Measurements from ENCODE around the gene PARL. TPM values are rescaled to one million over a fixed set of nuclear protein-coding genes. Genes with fewer than 3 reads are reported as not detected.

Gene PARL
- total and polyA plus RNA-seq, 12 donors, result 45.8 to 113 (median 60.7) TPM

DNA sequence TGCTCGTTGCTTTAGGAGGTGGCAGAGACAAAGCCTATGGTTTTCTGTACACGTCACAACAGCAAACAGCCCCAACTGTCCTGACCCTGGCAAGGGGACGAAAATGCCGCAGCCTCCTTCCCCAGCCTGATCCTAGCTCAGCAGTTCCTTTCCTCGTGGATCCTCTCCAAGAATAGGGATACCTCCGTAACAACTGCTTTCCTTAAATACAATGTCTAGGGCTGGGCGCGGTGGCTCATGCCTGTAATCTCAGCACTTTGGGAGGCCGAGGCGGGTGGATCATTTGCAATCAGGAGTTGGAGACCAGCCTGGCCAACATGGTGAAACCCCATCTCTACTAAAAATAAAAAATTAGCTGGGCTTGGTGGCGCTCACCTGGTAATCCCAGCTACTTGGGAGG is 76.3 kb downstream of the PARL start:
- H3K27me3 ChIP-seq, result no peaks in the 10 kb centered on the region
- intact Hi-C loops (cut with DNase I), result no loop called here
- ATAC-seq (no peak), DNase-seq (no peak)
- H3K27ac ChIP-seq, result no peak overlapping the region
- no peaks in the 10 kb centered on the region for H3K4me1 ChIP-seq
- TF ChIP-seq CTCF (IDR thresholded peaks at IDR 0.05), result no peak
- peaks cover 0 to 100% (median 68%) of the 10 kb centered on the region in 9 donors for H3K36me3 ChIP-seq
- H3K9me3 ChIP-seq, result no peaks in the 10 kb centered on the region
- WGBS, 2 donors, result 94 to 95% methylated on average over 11 of the region's 11 CpGs
- no peak overlapping the region for H3K4me3 ChIP-seq

DNA sequence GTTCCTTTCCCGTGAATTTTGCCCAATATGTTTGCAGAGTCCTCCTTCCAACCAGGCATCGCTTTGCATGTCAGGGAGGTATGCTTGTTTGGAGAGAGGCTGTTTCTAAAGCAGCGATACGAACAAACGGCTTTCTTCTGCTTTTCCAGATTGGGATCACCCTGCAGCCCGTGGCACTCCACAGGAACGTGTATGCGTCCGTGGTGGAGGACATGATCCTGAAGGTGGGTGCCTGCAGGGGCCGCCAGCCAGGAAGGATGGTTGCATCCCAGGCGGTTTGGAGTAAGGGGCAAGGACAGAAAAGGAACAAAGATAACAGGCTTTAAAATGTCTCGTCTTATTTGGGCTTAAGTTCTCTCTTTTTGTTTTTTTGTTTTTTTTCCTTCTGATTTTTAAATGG is 76.8 kb downstream of the PARL start:
- intact Hi-C loops (cut with DNase I), result no loop called here
- H3K27ac ChIP-seq, result no peak overlapping the region
- H3K4me1 ChIP-seq, result peaks cover 0 to 3% (median 0%) of the 10 kb centered on the region in 9 donors
- DNase-seq (no peak), ATAC-seq (no peak)
- H3K36me3 ChIP-seq, result peaks cover 0 to 100% (median 70%) of the 10 kb centered on the region in 9 donors
- no peaks in the 10 kb centered on the region for H3K27me3 ChIP-seq
- WGBS, 2 donors, result 94 to 97% methylated on average over 12 of the region's 12 CpGs
- H3K4me3 ChIP-seq, result no peak overlapping the region
- H3K9me3 ChIP-seq, result no peaks in the 10 kb centered on the region
- TF ChIP-seq CTCF (IDR thresholded peaks at IDR 0.05), result no peak

DNA sequence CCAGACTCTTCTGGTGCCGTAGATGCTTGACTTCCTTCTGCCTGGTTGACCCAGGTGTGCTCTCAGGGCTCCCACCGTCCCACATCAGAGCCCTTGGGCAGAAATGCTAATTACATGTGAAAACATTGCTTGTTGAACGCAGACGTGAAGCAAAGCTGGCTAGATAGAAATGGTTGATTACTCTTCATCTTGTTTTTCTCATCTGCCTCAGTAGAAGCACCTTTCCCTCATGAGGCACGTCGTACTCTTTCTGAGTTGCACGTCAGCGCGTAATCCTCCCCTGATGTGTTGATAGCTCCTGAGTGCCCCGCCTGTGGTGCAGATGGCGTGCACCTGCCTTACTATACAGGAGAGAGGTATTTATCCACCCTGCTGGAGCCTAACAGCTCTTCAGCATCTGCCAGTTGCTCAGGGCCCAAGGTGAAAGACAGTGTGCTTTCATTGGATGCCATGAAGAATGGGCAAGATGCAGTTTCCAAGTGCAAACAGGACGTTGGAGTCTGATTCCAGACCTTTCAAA is 77.4 kb downstream of the PARL start:
- no peak overlapping the region for H3K4me3 ChIP-seq
- no peaks in the 10 kb centered on the region for H3K9me3 ChIP-seq
- 88 to 91% methylated on average over 12 of the region's 12 CpGs for WGBS, 2 donors
- H3K4me1 ChIP-seq, result peaks cover 0 to 3% (median 0%) of the 10 kb centered on the region in 9 donors
- no peak overlapping the region for H3K27ac ChIP-seq
- H3K36me3 ChIP-seq, result peaks cover 0 to 100% (median 70%) of the 10 kb centered on the region in 9 donors
- ATAC-seq (no peak), DNase-seq (no peak)
- intact Hi-C loops (cut with DNase I), result no loop called here
- TF ChIP-seq CTCF (IDR thresholded peaks at IDR 0.05), result no peak
- no peaks in the 10 kb centered on the region for H3K27me3 ChIP-seq

DNA sequence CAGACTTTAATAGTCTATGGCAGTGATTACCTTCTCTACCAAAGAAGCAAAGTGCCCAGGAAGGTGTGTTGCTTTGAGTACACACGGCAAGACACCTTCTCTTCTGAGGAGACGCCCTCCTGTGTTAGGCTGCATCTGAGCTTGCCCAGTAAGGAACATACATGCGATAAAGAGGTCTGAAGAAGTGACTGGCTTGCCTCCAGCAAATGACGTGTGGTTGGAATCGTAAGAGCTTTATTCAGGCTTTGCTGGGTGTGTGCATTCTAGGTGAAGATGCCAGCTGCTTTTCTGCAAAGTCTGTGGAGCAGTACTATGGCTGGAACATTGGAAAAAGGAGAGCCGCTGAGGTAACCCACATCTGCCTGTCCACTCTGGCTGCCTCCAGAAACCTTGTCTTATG is 81.7 kb downstream of the PARL start:
- WGBS, 2 donors, result 60 to 72% methylated on average over 6 of the region's 6 CpGs
- Histone ChIP-seq H3K4me3 (no peak overlapping the region), H3K36me3 (peaks cover 0 to 100% (median 73%) of the 10 kb centered on the region in 9 donors), H3K27me3 (no peaks in the 10 kb centered on the region), H3K27ac (no peak overlapping the region), H3K4me1 (peaks cover 0 to 9% (median 0%) of the 10 kb centered on the region in 9 donors), H3K9me3 (no peaks in the 10 kb centered on the region)
- no peak for TF ChIP-seq CTCF (IDR thresholded peaks at IDR 0.05)
- DNase-seq (no peak), ATAC-seq (peak in 1 of 8 donors; percentile 28)
- intact Hi-C loops (cut with DNase I), result no loop called here
